IMR-90 (cell line): Measurements from ENCODE around the gene ZNF746. TPM values are rescaled to one million over a fixed set of nuclear protein-coding genes. Genes with fewer than 3 reads are reported as not detected.

Experiments used
- ATAC-seq: fragments of 200-7000 bp; cut with Tn5 transposase; 2 replicates; pipeline ENCODE4 v1.9.1; 2020; ENCODE audit warnings: low read depth, mild to moderate bottlenecking, moderate library complexity
- BruUV-seq: library from RNA; stranded (reverse); fragments of 400-500 nt; replicated peaks from 2 replicates; lab custom pipeline; 2021; lab: Mats Ljungman, UMichigan
- CTCF ChIA-PET: fragments of 300-600 bp; formaldehyde crosslinking; extraction: SDS; loops from one replicate; lab custom pipeline; 2021; ENCODE audit warnings: antibody characterized with exemption; lab: Yijun Ruan, JAX
- POLR2A ChIA-PET: fragments of 300-600 bp; sonication (Branson Sonifier 250); formaldehyde crosslinking; loops from one replicate; lab custom pipeline; 2022; ENCODE audit warnings: antibody characterized with exemption; ENCODE audit not compliant: unreplicated experiment; lab: Charles Lee
- DNase-seq: peaks from one replicate; pipeline ENCODE4 v3.0.0; 2013
- H2AFZ ChIP-seq: replicated peaks from 2 replicates; pipeline ENCODE3; 2013; ENCODE audit warnings: low read length, mild to moderate bottlenecking; ENCODE audit not compliant: poor library complexity
- H2AK5ac ChIP-seq: 2 replicates; pipeline ENCODE4 v1.6.1; 2013; ENCODE audit warnings: low read depth, low read length, inconsistent platforms
- H2AK9ac ChIP-seq: replicated peaks from 2 replicates; pipeline ENCODE3; 2013; ENCODE audit warnings: mild to moderate bottlenecking, low read depth, low read length, moderate library complexity; ENCODE audit not compliant: poor library complexity
- H2BK120ac ChIP-seq: 2 replicates; pipeline ENCODE4 v1.6.1; 2013; ENCODE audit warnings: low read depth, low read length, inconsistent platforms
- H2BK15ac ChIP-seq: 3 replicates; pipeline ENCODE4 v1.6.1; 2013; ENCODE audit warnings: low read depth, low read length, inconsistent platforms
- H2BK20ac ChIP-seq: 2 replicates; pipeline ENCODE4 v1.6.1; 2013; ENCODE audit warnings: low read depth, mild to moderate bottlenecking, inconsistent platforms, low read length, moderate library complexity
- H2BK5ac ChIP-seq: 2 replicates; pipeline ENCODE4 v1.6.1; 2013; ENCODE audit warnings: mild to moderate bottlenecking, low read depth, low read length, inconsistent platforms; ENCODE audit not compliant: poor library complexity, severe bottlenecking
- H3K14ac ChIP-seq: replicated peaks from 2 replicates; pipeline ENCODE4 v1.6.1; 2013; ENCODE audit warnings: low read depth, low read length, inconsistent platforms
- H3K18ac ChIP-seq: 2 replicates; pipeline ENCODE4 v1.6.1; 2013; ENCODE audit warnings: low read depth, low read length, control low read depth
- H3K23ac ChIP-seq: 2 replicates; pipeline ENCODE4 v1.6.1; 2013; ENCODE audit warnings: low read depth, low read length, inconsistent platforms
- H3K27ac ChIP-seq: 2 replicates; pipeline ENCODE4 v1.5.1; 2013; ENCODE audit warnings: mild to moderate bottlenecking, control low read depth, low read length; ENCODE audit not compliant: insufficient read depth
- H3K27me3 ChIP-seq: 2 replicates; pipeline ENCODE4 v1.6.1; 2013; ENCODE audit warnings: low read length; ENCODE audit not compliant: control insufficient read depth, insufficient read depth
- H3K36me3 ChIP-seq: 2 replicates; pipeline ENCODE4 v1.6.1; 2013; ENCODE audit warnings: low read length, mixed read lengths; ENCODE audit not compliant: control insufficient read depth, insufficient read depth
- H3K4ac ChIP-seq: 2 replicates; pipeline ENCODE4 v1.6.1; 2013; ENCODE audit warnings: low read depth, low read length, inconsistent platforms
- H3K4me1 ChIP-seq: 2 replicates; pipeline ENCODE4 v1.6.1; 2013; ENCODE audit warnings: low read length, mixed read lengths; ENCODE audit not compliant: control insufficient read depth, insufficient read depth
- H3K4me2 ChIP-seq: 2 replicates; pipeline ENCODE4 v1.6.1; 2013; ENCODE audit warnings: low read depth, mild to moderate bottlenecking, control low read depth, low read length, moderate library complexity
- H3K4me3 ChIP-seq: 2 replicates; pipeline ENCODE4 v1.5.1; 2013; ENCODE audit warnings: low read depth, mild to moderate bottlenecking, control low read depth, low read length, moderate library complexity; ENCODE audit not compliant: insufficient read depth
- H3K56ac ChIP-seq: 2 replicates; pipeline ENCODE4 v1.6.1; 2013; ENCODE audit warnings: low read length, inconsistent platforms; ENCODE audit not compliant: insufficient read depth; ENCODE audit errors: extremely low read depth
- H3K79me1 ChIP-seq, 2 experiments: 2 replicates each; pipeline ENCODE4 v1.6.1; 2013; ENCODE audit warnings: low read length in 2 of 2, inconsistent platforms in 1 of 2, low read depth in 1 of 2
- H3K9ac ChIP-seq: 2 replicates; pipeline ENCODE4 v1.6.1; 2013; ENCODE audit warnings: low read depth, low read length, control low read depth
- H3K9me1 ChIP-seq: 2 replicates; pipeline ENCODE4 v1.6.1; 2013; ENCODE audit warnings: low read length, inconsistent platforms; ENCODE audit not compliant: insufficient read depth
- H3K9me3 ChIP-seq: 2 replicates; pipeline ENCODE4 v1.6.1; 2013; ENCODE audit warnings: low read length; ENCODE audit not compliant: control insufficient read depth, insufficient read depth
- H4K20me1 ChIP-seq: 2 replicates; pipeline ENCODE4 v1.6.1; 2013; ENCODE audit warnings: low read length, inconsistent platforms; ENCODE audit not compliant: insufficient read depth
- H4K5ac ChIP-seq: 2 replicates; pipeline ENCODE4 v1.6.1; 2013; ENCODE audit warnings: mild to moderate bottlenecking, low read depth, low read length, control low read depth
- H4K8ac ChIP-seq, 2 experiments: 2 replicates each; pipeline ENCODE4 v1.6.1; 2013; ENCODE audit warnings: low read depth in 2 of 2, low read length in 2 of 2, control low read depth in 1 of 2, inconsistent platforms in 1 of 2
- H4K91ac ChIP-seq: 2 replicates; pipeline ENCODE4 v1.6.1; 2013; ENCODE audit warnings: low read depth, low read length, inconsistent platforms; ENCODE audit not compliant: insufficient read depth
- BHLHE40 ChIP-seq: fragments of 150-350 bp; IDR thresholded peaks from 2 replicates; pipeline ENCODE4 v1.6.1; 2016; ENCODE audit warnings: mild to moderate bottlenecking, low read depth, low read length
- CEBPB ChIP-seq: IDR thresholded peaks from 2 replicates; pipeline ENCODE4 v1.6.1; 2012; ENCODE audit warnings: low read depth, low read length, improper control_type of control experiment
- CHD1 ChIP-seq: IDR thresholded peaks from 2 replicates; pipeline ENCODE4 v1.6.1; 2012; ENCODE audit warnings: low read depth, low read length, improper control_type of control experiment
- FOS ChIP-seq: fragments of 150-350 bp; IDR thresholded peaks from 2 replicates; pipeline ENCODE4 v1.6.1; 2016; ENCODE audit warnings: low read depth, low read length
- MAFK ChIP-seq: IDR thresholded peaks from 2 replicates; pipeline ENCODE4 v1.6.1; 2012; ENCODE audit warnings: low read depth, low read length, improper control_type of control experiment
- MAZ ChIP-seq: IDR thresholded peaks from 2 replicates; pipeline ENCODE4 v1.6.1; 2012; ENCODE audit warnings: low read depth, mild to moderate bottlenecking, low read length, improper control_type of control experiment, moderate library complexity, borderline replicate concordance
- MXI1 ChIP-seq: IDR thresholded peaks from 2 replicates; pipeline ENCODE4 v1.6.1; 2012; ENCODE audit warnings: low read depth, mild to moderate bottlenecking, low read length, moderate library complexity, borderline replicate concordance
- NFE2L2 ChIP-seq: fragments of 150-350 bp; IDR thresholded peaks from 2 replicates; pipeline ENCODE4 v1.6.1; 2016; ENCODE audit warnings: low read depth, mild to moderate bottlenecking, low read length
- POLR2A ChIP-seq: IDR thresholded peaks from 2 replicates; pipeline ENCODE4 v1.6.1; 2012; ENCODE audit warnings: mild to moderate bottlenecking, low read depth, low read length
- RAD21 ChIP-seq: IDR thresholded peaks from 2 replicates; pipeline ENCODE4 v1.6.1; 2012; ENCODE audit warnings: low read length, improper control_type of control experiment
- RCOR1 ChIP-seq: IDR thresholded peaks from 2 replicates; pipeline ENCODE4 v1.6.1; 2012; ENCODE audit warnings: mild to moderate bottlenecking, low read length, improper control_type of control experiment; ENCODE audit not compliant: insufficient replicate concordance
- RFX5 ChIP-seq: IDR thresholded peaks from 2 replicates; pipeline ENCODE4 v1.8.0; 2012; ENCODE audit warnings: low read depth, mild to moderate bottlenecking, low read length, moderate library complexity
- SMC3 ChIP-seq: fragments of 150-350 bp; IDR thresholded peaks from 2 replicates; pipeline ENCODE4 v1.6.1; 2016; ENCODE audit warnings: low read depth, mild to moderate bottlenecking, antibody characterized with exemption, low read length, moderate library complexity
- WGBS, 2 experiments: methylation state at CpG; one replicate each; pipeline versions ENCODE4 v1.1.5 to v1.1.7; 2013; ENCODE audit warnings: missing lambda C conversion rate in 2 of 2; ENCODE audit not compliant: insufficient read length in 1 of 2; ENCODE audit errors: extremely low coverage in 2 of 2; 5-methylcytosine and 5-hydroxymethylcytosine counted together
- dilution Hi-C: fragments of 300-500 bp; cut with HindIII; formaldehyde crosslinking; loops from one replicate; pipeline ENCODE4 v1.14.3; 2018; ENCODE audit warnings: low sequenced_read_pairs; ENCODE audit not compliant: unreplicated experiment
- in situ Hi-C: fragments of 300-500 bp; cut with MboI; formaldehyde crosslinking; loops from 3 replicates; pipeline ENCODE4 v1.14.3; 2019; ENCODE audit warnings: low sequenced_read_pairs, inconsistent platforms, mixed read lengths
- intact Hi-C: fragments of 100-400 bp; cut with micrococcal nuclease; formaldehyde crosslinking; loops from 2 replicates; pipeline ENCODE4 v1.10.0; 2022
- polyA plus RNA-seq, 3 experiments: library from polyadenylated mRNA; depleted of rRNA; stranded (reverse); fragments of >200 nt; gene quantifications; 2 replicates each; pipeline ENCODE4 v1.2.3, GENCODE V29; 2012; ENCODE audit warnings: low replicate concordance in 1 of 3
- total RNA-seq: library from RNA; depleted of rRNA; stranded (reverse); fragments of >200 nt; gene quantifications from 2 replicates; pipeline ENCODE4 v1.2.3, GENCODE V29; 2012
- TF ChIP-seq, protein P1 (sequence below): conservative IDR thresholded peaks from 2 replicates; pipeline ENCODE4 v1.5.1; 2012; ENCODE audit warnings: mild to moderate bottlenecking, low read depth, low read length, improper control_type of control experiment

Gene ZNF746
- total and polyA plus RNA-seq, 2 of the 4 experiments (the other 2 are of a cell fraction), result 6.6 to 8.4 TPM

DNA sequence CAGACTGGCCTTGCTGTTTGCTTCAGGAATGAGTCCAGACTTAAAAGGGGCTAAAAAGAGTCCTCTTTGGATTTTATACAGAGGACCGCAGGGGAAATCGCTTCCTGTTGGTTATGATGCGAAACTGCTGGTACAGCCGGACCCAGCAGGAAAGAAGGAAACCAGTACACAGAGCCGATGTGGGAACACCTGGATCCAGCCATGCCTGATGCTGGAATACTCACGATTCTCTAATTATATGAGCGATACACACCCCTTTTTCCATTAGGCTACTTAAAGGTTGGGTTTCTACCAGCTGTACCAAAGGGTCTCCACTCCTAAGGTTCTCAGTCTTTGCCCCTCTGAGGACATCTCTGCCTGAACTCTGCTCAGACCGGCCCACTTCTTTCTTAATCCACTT is 64.5 kb downstream of the ZNF746 start:
- H4K91ac ChIP-seq, result no peak overlapping the region
- H2AK9ac ChIP-seq, result no peak overlapping the region
- no peak overlapping the region for H2BK15ac ChIP-seq
- no peaks in the 10 kb centered on the region for H3K4me1 ChIP-seq
- no peak overlapping the region for H2BK20ac ChIP-seq
- POLR2A ChIA-PET, result no interaction called here
- no peak overlapping the region for H4K8ac ChIP-seq
- no peak overlapping the region for H3K4me3 ChIP-seq
- no peak overlapping the region for H2BK120ac ChIP-seq
- intact Hi-C loops (no loop called here), dilution Hi-C loops (no loop called here), in situ Hi-C loops (no loop called here)
- whole genome bisulfite sequencing, 2 experiments, result 80% methylated on average over 7 of the region's 8 CpGs; no CpG with 5 or more reads in 1 of the 2 experiments
- no peak overlapping the region for H3K56ac ChIP-seq
- H3K23ac ChIP-seq, result no peak overlapping the region
- ATAC-seq (no peak), DNase-seq (no peak)
- H3K9ac ChIP-seq, result no peak overlapping the region
- H3K36me3 ChIP-seq, result peaks cover 40% of the 10 kb centered on the region
- H3K4ac ChIP-seq, result no peak overlapping the region
- BruUV-seq, result no TSS peak
- no peak overlapping the region for H3K27ac ChIP-seq
- no peaks in the 10 kb centered on the region for H3K9me3 ChIP-seq
- H3K27me3 ChIP-seq, result no peaks in the 10 kb centered on the region
- H3K79me1 ChIP-seq, result peaks cover 0 to 9% of the 10 kb centered on the region in 2 experiments; a peak in 3 of 4 replicates
- no peaks in the 10 kb centered on the region for H4K20me1 ChIP-seq
- no peak overlapping the region for H3K18ac ChIP-seq
- H4K5ac ChIP-seq, result no peak overlapping the region
- H2BK5ac ChIP-seq, result no peak overlapping the region
- TF ChIP-seq NFE2L2, result no peak
- TF ChIP-seq MAZ, result no peak
- TF ChIP-seq CHD1, result no peak
- TF ChIP-seq, protein P1, sequence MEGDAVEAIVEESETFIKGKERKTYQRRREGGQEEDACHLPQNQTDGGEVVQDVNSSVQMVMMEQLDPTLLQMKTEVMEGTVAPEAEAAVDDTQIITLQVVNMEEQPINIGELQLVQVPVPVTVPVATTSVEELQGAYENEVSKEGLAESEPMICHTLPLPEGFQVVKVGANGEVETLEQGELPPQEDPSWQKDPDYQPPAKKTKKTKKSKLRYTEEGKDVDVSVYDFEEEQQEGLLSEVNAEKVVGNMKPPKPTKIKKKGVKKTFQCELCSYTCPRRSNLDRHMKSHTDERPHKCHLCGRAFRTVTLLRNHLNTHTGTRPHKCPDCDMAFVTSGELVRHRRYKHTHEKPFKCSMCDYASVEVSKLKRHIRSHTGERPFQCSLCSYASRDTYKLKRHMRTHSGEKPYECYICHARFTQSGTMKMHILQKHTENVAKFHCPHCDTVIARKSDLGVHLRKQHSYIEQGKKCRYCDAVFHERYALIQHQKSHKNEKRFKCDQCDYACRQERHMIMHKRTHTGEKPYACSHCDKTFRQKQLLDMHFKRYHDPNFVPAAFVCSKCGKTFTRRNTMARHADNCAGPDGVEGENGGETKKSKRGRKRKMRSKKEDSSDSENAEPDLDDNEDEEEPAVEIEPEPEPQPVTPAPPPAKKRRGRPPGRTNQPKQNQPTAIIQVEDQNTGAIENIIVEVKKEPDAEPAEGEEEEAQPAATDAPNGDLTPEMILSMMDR, result no peak
- no peak for TF ChIP-seq RFX5
- no peak for TF ChIP-seq SMC3
- TF ChIP-seq POLR2A, result no peak
- TF ChIP-seq RCOR1, result no peak
- no peak for TF ChIP-seq BHLHE40
- no peak for TF ChIP-seq FOS
- TF ChIP-seq MAFK, result no peak
- no peak for TF ChIP-seq CEBPB
- no peak for TF ChIP-seq MXI1
- no peak for TF ChIP-seq RAD21
- peaks cover 2% of the 10 kb centered on the region; the same call in 1 of the 2 replicates for H3K9me1 ChIP-seq
- CTCF ChIA-PET, result no interaction called here
- H2AK5ac ChIP-seq, result no peak overlapping the region
- H3K4me2 ChIP-seq, result no peak overlapping the region
- no peak overlapping the region for H2AFZ ChIP-seq
- H3K14ac ChIP-seq, result no peak overlapping the region
